Adrenal gland (tissue), 5 donors: ENCODE results near the gene ACVR1.

ENCODE experiments used
- POLR2A ChIP-seq, 2 donors: fragments of 450-650 bp; IDR thresholded peaks; one replicate each; pipeline ENCODE4 v1.6.1; 2017; ENCODE audit warnings: antibody characterized with exemption in 2 of 2, mild to moderate bottlenecking in 2 of 2, moderate library complexity in 1 of 2
- TF ChIP-seq, protein P1 (sequence below), 6 experiments: fragments of 450-650 bp in 4 of 6; fragments of 200-600 bp in 2 of 6; sonication (generic) in 1 of 6; IDR thresholded peaks; 1 replicate in 5 of 6; 2 replicates in 1 of 6; pipeline versions ENCODE4 v1.5.1 to v1.8.0; 2016 to 2021; ENCODE audit warnings: antibody characterized with exemption in 6 of 6, mild to moderate bottlenecking in 2 of 6, moderate library complexity in 1 of 6
- donor health status: DM: no; HTN: no; CAD: no.

- TF ChIP-seq, protein P1, sequence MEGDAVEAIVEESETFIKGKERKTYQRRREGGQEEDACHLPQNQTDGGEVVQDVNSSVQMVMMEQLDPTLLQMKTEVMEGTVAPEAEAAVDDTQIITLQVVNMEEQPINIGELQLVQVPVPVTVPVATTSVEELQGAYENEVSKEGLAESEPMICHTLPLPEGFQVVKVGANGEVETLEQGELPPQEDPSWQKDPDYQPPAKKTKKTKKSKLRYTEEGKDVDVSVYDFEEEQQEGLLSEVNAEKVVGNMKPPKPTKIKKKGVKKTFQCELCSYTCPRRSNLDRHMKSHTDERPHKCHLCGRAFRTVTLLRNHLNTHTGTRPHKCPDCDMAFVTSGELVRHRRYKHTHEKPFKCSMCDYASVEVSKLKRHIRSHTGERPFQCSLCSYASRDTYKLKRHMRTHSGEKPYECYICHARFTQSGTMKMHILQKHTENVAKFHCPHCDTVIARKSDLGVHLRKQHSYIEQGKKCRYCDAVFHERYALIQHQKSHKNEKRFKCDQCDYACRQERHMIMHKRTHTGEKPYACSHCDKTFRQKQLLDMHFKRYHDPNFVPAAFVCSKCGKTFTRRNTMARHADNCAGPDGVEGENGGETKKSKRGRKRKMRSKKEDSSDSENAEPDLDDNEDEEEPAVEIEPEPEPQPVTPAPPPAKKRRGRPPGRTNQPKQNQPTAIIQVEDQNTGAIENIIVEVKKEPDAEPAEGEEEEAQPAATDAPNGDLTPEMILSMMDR (IDR thresholded peaks at IDR 0.05) = no peak
- TF ChIP-seq POLR2A (IDR thresholded peaks at IDR 0.05) = no peak
Observed at GRCh38 chr2:157822533-157822932, 53.6 kb downstream of the ACVR1 start.
